C4-2B (cell line): ENCODE results near the gene GPR31.

ENCODE experiments used
- CTCF ChIP-seq: fragments of 450-650 bp; conservative IDR thresholded peaks from 2 replicates; pipeline ENCODE4 v1.5.1; 2017; ENCODE audit warnings: mild to moderate bottlenecking
- ZFX ChIP-seq: fragments of 450-650 bp; IDR thresholded peaks from 2 replicates; pipeline ENCODE4 v1.6.1; 2017

DNA sequence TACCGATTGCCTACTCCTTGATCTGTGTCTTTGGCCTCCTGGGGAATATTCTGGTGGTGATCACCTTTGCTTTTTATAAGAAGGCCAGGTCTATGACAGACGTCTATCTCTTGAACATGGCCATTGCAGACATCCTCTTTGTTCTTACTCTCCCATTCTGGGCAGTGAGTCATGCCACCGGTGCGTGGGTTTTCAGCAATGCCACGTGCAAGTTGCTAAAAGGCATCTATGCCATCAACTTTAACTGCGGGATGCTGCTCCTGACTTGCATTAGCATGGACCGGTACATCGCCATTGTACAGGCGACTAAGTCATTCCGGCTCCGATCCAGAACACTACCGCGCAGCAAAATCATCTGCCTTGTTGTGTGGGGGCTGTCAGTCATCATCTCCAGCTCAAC lies 21.4 kb downstream of the GPR31 start:
- TF ChIP-seq CTCF (no peak), ZFX (no peak)
